Smooth muscle cell (in vitro differentiated cells): ENCODE measurements around the gene SLC2A10. TPM values are rescaled to one million over a fixed set of nuclear protein-coding genes. Genes with fewer than 3 reads are reported as not detected.
A peak's percentile ranks its signal among the peaks of the same experiment; 100 is the strongest.

ENCODE experiments used
- DNase-seq: peaks from one replicate; lab custom pipeline; 2025; ENCODE audit not compliant: unreplicated experiment; lab: John Stamatoyannopoulos, UW
- H2AFZ ChIP-seq: fragments of 200-600 bp; sonication (generic); 2 replicates; pipeline ENCODE4 v1.6.0; 2016; ENCODE audit warnings: antibody characterized with exemption, low read depth, mild to moderate bottlenecking
- H3F3A ChIP-seq: fragments of 200-600 bp; sonication (generic); 2 replicates; pipeline ENCODE4 v1.6.0; 2017; ENCODE audit warnings: antibody characterized with exemption, low read depth
- H3K27ac ChIP-seq: fragments of 200-600 bp; sonication (generic); 2 replicates; pipeline ENCODE4 v1.5.1; 2016; ENCODE audit warnings: low read depth, mild to moderate bottlenecking
- H3K27me3 ChIP-seq: fragments of 200-600 bp; sonication (generic); 2 replicates; pipeline ENCODE4 v1.6.1; 2016; ENCODE audit warnings: low read depth, mild to moderate bottlenecking
- H3K36me3 ChIP-seq: fragments of 200-600 bp; sonication (generic); 2 replicates; pipeline ENCODE4 v1.5.1; 2016; ENCODE audit warnings: low read depth
- H3K4me1 ChIP-seq: fragments of 200-600 bp; sonication (generic); 2 replicates; pipeline ENCODE4 v1.5.1; 2016; ENCODE audit warnings: low read depth
- H3K4me2 ChIP-seq: fragments of 200-600 bp; sonication (generic); 2 replicates; pipeline ENCODE4 v1.6.0; 2016; ENCODE audit warnings: mild to moderate bottlenecking
- H3K4me3 ChIP-seq: fragments of 200-600 bp; sonication (generic); 2 replicates; pipeline ENCODE4 v1.5.1; 2016; ENCODE audit warnings: mild to moderate bottlenecking
- H3K79me2 ChIP-seq: fragments of 200-600 bp; sonication (generic); 2 replicates; pipeline ENCODE4 v1.6.0; 2016; ENCODE audit warnings: low read depth, mild to moderate bottlenecking
- H3K9ac ChIP-seq: fragments of 200-600 bp; sonication (generic); 2 replicates; pipeline ENCODE4 v1.6.0; 2016; ENCODE audit warnings: low read depth
- H3K9me3 ChIP-seq: fragments of 200-600 bp; sonication (generic); replicated peaks from 2 replicates; pipeline ENCODE4 v1.5.1; 2016; ENCODE audit warnings: low read depth
- H4K20me1 ChIP-seq: fragments of 200-600 bp; sonication (generic); 2 replicates; pipeline ENCODE4 v1.6.0; 2016; ENCODE audit warnings: low read depth
- WGBS: methylation state at CpG from one replicate; pipeline ENCODE4 v1.1.7; 2016; ENCODE audit warnings: low lambda C conversion rate; 5-methylcytosine and 5-hydroxymethylcytosine counted together
- polyA plus RNA-seq: library from polyadenylated mRNA; unstranded; fragments of >200 nt; fragmentation: Nextera tagmentation; extraction: Ambion mirVana; gene quantifications from 2 replicates; pipeline ENCODE4 v1.2.1, GENCODE V29; 2016
- total RNA-seq: library from RNA; depleted of rRNA; stranded (reverse); fragments of >200 nt; gene quantifications from 2 replicates; pipeline ENCODE4 v1.2.3, GENCODE V29; 2014
- TF ChIP-seq, protein P1 (sequence below): fragments of 200-600 bp; sonication (generic); IDR thresholded peaks from 2 replicates; pipeline ENCODE4 v1.5.1; 2017; ENCODE audit warnings: borderline replicate concordance, mild to moderate bottlenecking, antibody characterized with exemption; ENCODE audit not compliant: insufficient read depth, poor library complexity, severe bottlenecking

Gene SLC2A10
- total and polyA plus RNA-seq, 2 experiments from 2014 or later, result 40.5 to 43.7 TPM

DNA sequence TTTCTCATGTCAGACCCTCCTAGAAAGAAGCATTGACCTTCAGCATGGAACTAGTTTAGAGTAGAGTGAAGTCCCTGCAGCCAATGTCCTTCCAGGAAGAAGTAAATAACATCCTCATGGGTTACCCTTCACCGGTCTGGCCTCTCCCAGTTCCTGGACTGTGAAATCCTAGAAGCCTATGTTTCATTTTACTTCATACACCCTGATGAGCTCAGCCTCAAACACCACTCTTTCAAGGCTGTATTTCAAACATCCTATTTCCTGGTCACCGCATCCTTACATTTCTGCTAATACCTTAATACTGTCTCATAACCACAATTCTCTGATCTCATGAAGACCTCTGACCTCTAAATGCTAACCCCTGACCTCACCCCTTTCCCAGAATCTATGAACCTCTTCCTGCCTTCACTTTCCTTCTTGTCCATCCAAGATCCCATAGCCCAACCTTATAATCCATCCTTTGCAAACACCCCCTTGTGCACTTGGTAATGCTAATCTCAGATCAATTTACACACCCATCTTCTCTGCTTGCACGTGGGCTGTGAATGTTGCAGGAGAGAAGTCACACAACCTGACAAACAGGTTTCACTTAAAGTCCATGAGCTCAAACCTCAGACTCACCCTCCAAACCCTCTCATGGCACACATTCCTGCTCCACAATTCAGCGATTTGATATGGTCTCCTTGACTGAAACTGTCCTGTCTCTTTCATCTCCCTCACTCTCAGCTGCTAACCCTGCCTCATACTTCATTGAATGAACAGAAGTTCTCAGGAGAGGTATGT is 30.2 kb downstream of the SLC2A10 start:
- Histone ChIP-seq H3K4me2 (no peak overlapping the region), H3K9me3 (no peaks in the 10 kb centered on the region), H3K27ac (peak overlapping the region; percentile 72), H3K36me3 (no peaks in the 10 kb centered on the region), H3K4me3 (no peak overlapping the region), H4K20me1 (no peaks in the 10 kb centered on the region), H3F3A (no peaks in the 10 kb centered on the region), H3K27me3 (no peaks in the 10 kb centered on the region), H3K79me2 (no peaks in the 10 kb centered on the region), H3K4me1 (no peaks in the 10 kb centered on the region), H3K9ac (no peak overlapping the region), H2AFZ (no peak overlapping the region)
- DNase-seq, result no peak
- TF ChIP-seq, protein P1, sequence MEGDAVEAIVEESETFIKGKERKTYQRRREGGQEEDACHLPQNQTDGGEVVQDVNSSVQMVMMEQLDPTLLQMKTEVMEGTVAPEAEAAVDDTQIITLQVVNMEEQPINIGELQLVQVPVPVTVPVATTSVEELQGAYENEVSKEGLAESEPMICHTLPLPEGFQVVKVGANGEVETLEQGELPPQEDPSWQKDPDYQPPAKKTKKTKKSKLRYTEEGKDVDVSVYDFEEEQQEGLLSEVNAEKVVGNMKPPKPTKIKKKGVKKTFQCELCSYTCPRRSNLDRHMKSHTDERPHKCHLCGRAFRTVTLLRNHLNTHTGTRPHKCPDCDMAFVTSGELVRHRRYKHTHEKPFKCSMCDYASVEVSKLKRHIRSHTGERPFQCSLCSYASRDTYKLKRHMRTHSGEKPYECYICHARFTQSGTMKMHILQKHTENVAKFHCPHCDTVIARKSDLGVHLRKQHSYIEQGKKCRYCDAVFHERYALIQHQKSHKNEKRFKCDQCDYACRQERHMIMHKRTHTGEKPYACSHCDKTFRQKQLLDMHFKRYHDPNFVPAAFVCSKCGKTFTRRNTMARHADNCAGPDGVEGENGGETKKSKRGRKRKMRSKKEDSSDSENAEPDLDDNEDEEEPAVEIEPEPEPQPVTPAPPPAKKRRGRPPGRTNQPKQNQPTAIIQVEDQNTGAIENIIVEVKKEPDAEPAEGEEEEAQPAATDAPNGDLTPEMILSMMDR, result no peak
- 64% methylated on average over 4 of the region's 4 CpGs for WGBS

DNA sequence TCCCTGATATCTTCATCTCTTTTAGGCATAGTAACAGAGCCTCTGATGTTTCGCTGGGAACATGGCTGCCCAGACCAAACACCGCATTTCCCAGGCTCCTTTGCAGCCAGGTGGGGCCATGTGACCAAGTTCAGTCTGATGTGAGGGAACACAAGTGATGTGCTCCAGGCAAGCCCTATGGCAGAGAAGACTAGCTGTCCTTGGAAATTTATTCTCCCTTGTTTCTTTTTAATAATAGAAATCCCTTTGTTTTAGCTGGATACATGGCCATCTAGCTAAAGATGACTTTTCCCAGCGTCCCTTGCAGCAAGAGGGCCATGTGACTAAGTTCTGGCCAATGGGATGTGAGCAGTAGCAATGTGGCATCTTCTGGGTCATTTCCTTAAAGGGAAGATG is 30.8 kb downstream of the SLC2A10 start:
- TF ChIP-seq, protein P1, result no peak
- Histone ChIP-seq H2AFZ (no peak overlapping the region), H3K9ac (no peak overlapping the region), H3K36me3 (no peaks in the 10 kb centered on the region), H3K4me2 (no peak overlapping the region), H3K27me3 (no peaks in the 10 kb centered on the region), H3K79me2 (no peaks in the 10 kb centered on the region), H3K9me3 (no peaks in the 10 kb centered on the region), H3K4me3 (no peak overlapping the region), H3K4me1 (no peaks in the 10 kb centered on the region), H3F3A (no peaks in the 10 kb centered on the region), H4K20me1 (no peaks in the 10 kb centered on the region), H3K27ac (peak overlapping the region; percentile 72)
- 89% methylated on average over 3 of the region's 3 CpGs for WGBS
- no peak for DNase-seq

DNA sequence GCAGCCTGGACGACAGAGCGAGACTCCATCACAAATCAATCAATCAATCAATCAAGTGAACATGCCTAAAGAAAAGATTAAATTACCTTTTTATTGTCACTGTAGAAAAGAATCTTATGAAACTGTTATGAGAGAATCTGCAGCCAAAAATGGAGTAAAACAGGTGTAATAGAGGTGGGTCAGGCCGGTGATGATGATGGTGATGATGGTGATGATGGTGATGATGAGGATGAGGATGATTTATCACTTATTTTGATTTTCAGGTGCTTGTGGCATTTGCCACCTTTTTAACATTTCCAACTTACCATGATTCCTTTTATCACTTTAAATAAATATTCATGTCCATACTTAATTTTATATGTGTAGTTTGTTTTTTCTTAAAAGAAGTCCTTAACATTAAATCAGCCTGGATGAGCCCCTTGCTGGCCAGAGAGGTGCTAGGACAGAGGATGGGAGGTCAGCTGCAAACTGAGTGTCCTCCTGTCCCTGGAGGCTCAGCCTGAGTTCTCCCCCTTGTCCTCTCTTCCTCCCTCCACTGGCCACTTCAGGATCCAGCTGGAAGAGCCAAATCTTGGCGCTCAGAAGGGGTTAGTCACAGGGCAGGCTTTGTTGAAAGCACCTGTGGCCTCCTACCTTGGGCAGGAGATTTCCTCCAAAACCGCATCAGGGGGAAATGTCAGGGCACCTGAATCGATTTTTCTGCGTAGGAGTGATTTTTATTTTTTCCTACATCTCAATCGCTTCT is 32.6 kb downstream of the SLC2A10 start:
- Histone ChIP-seq H3K79me2 (no peaks in the 10 kb centered on the region), H3K4me2 (no peak overlapping the region), H3K36me3 (no peaks in the 10 kb centered on the region), H3K9me3 (no peaks in the 10 kb centered on the region), H3K27ac (no peak overlapping the region), H2AFZ (no peak overlapping the region), H4K20me1 (no peaks in the 10 kb centered on the region), H3F3A (peaks cover under 1% of the 10 kb centered on the region), H3K4me1 (no peaks in the 10 kb centered on the region), H3K27me3 (no peaks in the 10 kb centered on the region), H3K4me3 (no peak overlapping the region), H3K9ac (no peak overlapping the region)
- WGBS, result 89% methylated on average over 8 of the region's 8 CpGs
- no peak for DNase-seq
- TF ChIP-seq, protein P1, result no peak
